Pancreas (tissue), 10 donors: ENCODE data around the gene JMY. TPM values are rescaled to one million over a fixed set of nuclear protein-coding genes. Genes with fewer than 3 reads are reported as not detected.

Source experiments
- ATAC-seq, 4 donors: fragments of 200-7000 bp; cut with Tn5 transposase; one replicate each; pipeline versions ENCODE4 v1.8.0 to v1.9.1; 2020; ENCODE audit warnings: mild to moderate bottlenecking in 4 of 4, moderate library complexity in 4 of 4
- DNase-seq, 6 donors: peaks; one replicate each; pipeline ENCODE4 v3.0.0-alpha.2; 2020
- FAIRE-seq: peaks from 2 replicates; lab custom pipeline; 2012; peaks lifted over from hg19 to GRCh38; lab: Jason Lieb, UNC
- H3K27ac ChIP-seq, 4 donors: fragments of 200-600 bp; sonication (generic); 1 replicate in 3 of 4; 2 replicates in 1 of 4; pipeline versions ENCODE4 v1.5.0 to v1.8.0; 2020
- H3K27me3 ChIP-seq, 4 donors: fragments of 200-600 bp; one replicate each; pipeline ENCODE4 v1.8.0; 2021
- H3K36me3 ChIP-seq, 3 donors: fragments of 200-600 bp; sonication (generic) in 1 of 3; one replicate each; pipeline versions ENCODE4 v1.5.0 to v1.8.0; 2020 to 2021
- H3K4me1 ChIP-seq, 3 donors: fragments of 200-600 bp; one replicate each; pipeline ENCODE4 v1.8.0; 2021
- H3K4me3 ChIP-seq, 4 donors: fragments of 200-600 bp; sonication (generic) in 2 of 4; one replicate each; pipeline versions ENCODE4 v1.5.0 to v1.8.0; 2020 to 2021
- H3K9me3 ChIP-seq, 4 donors: fragments of 200-600 bp; one replicate each; pipeline ENCODE4 v1.8.0; 2021
- CTCF ChIP-seq, 4 donors: fragments of 200-600 bp; sonication (generic) in 3 of 4; IDR thresholded peaks; one replicate each; pipeline versions ENCODE4 v1.5.0 to v1.8.0; 2021; ENCODE audit warnings: antibody characterized with exemption in 4 of 4
- WGBS, 2 donors: extraction: QIAGEN DNeasy Blood & Tissue Kit; methylation state at CpG; one replicate each; pipeline ENCODE4 v1.1.7; 2013; 5-methylcytosine and 5-hydroxymethylcytosine counted together
- intact Hi-C, 3 donors: fragments of 100-400 bp; cut with DNase I; formaldehyde crosslinking; loops; one replicate each; pipeline versions ENCODE4 v1.11.1 to v1.14.2; 2022
- polyA plus RNA-seq, 2 donors: library from polyadenylated mRNA; stranded (reverse); fragments of 200-250 nt; gene quantifications; one replicate each; pipeline ENCODE4 v1.2.3, GENCODE V29; 2013
- total RNA-seq, 6 donors: library from RNA; stranded (reverse); fragmentation: NEBNext Ultra II Directional in 4 of 6; extraction: Animal tissue kit (Norgen Biotek cat#: 25700) in 4 of 6; gene quantifications; one replicate each; pipeline versions ENCODE4 v1.2.1 to v1.2.4, GENCODE V29; 2021 to 2023
- donor health status: healthy with polysubstance abuse.
- donor health status: DM: no; HTN: no; CAD: no; lungs with moderate emphysema.
- donor health status: DM: no; HTN: no; CAD: no.
- donor health status: control.
- donor health status: control.
- donor health status: Bipolar disorder and iron deficiency.
- donor health status: DM: yes; HTN: yes; CAD: no.
- donor health status: DM: no; HTN: no; CAD: no.
- donor health status: DM: no; HTN: no; CAD: no.
- donor health status: DM: yes; HTN: yes; CAD: no.

Gene JMY
- total and polyA plus RNA-seq, 8 donors: 3.4 to 11.2 (median 6.9) TPM

DNA sequence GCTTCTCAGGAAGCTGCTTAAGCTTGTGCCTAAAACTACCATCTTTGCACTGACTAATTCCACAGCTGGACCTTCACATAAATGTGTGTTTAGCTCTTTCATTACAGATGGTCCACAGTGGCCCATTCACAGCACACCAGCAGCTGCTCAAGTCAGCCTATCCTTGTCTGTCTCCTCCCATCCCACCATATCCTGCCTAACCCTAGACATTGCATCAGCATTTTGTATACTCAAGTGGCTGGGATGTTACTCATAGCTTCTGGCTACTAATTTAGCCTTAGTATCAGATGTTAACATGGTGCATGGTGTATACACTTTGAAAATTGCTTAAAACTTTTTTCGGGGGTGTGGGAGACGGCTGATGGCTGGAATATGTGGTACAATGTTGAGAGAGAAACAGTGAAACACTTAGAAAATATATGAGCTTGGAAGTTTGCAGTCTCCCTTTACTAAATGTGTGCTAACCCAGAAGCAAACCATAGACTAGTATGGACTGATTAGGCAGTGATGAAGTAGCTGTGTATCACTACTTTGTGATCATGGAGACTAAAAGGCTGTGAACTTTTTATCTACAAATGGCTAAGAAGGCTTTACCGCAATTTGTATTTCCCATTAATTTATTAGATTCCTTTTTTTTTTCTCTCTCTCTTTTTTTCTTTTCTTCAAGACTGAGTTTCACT is 83.1 kb downstream of the JMY start:
- Histone ChIP-seq H3K27me3 (no peaks in the 10 kb centered on the region), H3K27ac (no peak overlapping the region), H3K9me3 (no peaks in the 10 kb centered on the region), H3K36me3 (peaks cover 5 to 47% (median 19%) of the 10 kb centered on the region in 3 donors), H3K4me1 (no peaks in the 10 kb centered on the region), H3K4me3 (no peak overlapping the region)
- TF ChIP-seq CTCF (IDR thresholded peaks at IDR 0.05): no peak
- intact Hi-C loops: no loop called here
- 94 to 96% methylated on average over 3 of the region's 3 CpGs for WGBS, 2 donors
- DNase-seq (no peak), ATAC-seq (peak in 1 of 4 donors; percentile 54), FAIRE-seq (no peak)

DNA sequence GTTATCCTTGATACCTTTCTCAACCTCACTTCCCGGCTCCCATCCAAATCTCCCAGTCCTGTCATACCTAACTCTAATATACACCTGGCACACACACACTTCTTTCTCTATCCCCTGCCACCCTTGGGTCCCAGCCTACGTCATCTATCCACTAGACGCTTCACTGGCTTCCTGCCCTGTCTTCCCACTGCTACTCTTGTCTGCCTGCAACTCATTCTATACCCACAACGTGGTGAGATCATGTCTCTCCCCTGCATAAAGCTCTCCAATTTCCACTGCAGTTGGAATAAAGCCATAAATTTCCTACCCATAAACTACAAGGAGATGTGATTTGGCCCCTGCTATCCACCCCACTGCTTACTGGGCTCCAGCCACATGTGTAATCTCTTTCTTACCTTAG is 93.5 kb downstream of the JMY start:
- no peak for FAIRE-seq
- H3K27me3 ChIP-seq: no peaks in the 10 kb centered on the region
- no peak for ATAC-seq
- no peak overlapping the region for H3K27ac ChIP-seq
- H3K36me3 ChIP-seq: peaks cover 0 to 4% (median 0%) of the 10 kb centered on the region in 3 donors
- no peaks in the 10 kb centered on the region for H3K9me3 ChIP-seq
- H3K4me3 ChIP-seq: no peak overlapping the region
- H3K4me1 ChIP-seq: no peaks in the 10 kb centered on the region
- DNase-seq: no peak
- WGBS, 2 donors: 71 to 74% methylated on average over 4 of the region's 4 CpGs
- no peak for TF ChIP-seq CTCF (IDR thresholded peaks at IDR 0.05)
- intact Hi-C loops: no loop called here

- Histone ChIP-seq H3K4me1 (no peaks in the 10 kb centered on the region), H3K4me3 (no peak overlapping the region), H3K36me3 (no peaks in the 10 kb centered on the region), H3K27me3 (no peaks in the 10 kb centered on the region), H3K27ac (no peak overlapping the region), H3K9me3 (no peaks in the 10 kb centered on the region)
- DNase-seq (no peak), FAIRE-seq (no peak), ATAC-seq (no peak)
- intact Hi-C loops: no loop called here
- 68 to 80% methylated on average over 5 of the region's 5 CpGs for WGBS, 2 donors
- no peak for TF ChIP-seq CTCF (IDR thresholded peaks at IDR 0.05)
Measured at GRCh38 chr5:79330071-79330470, 94.1 kb downstream of the JMY start.

DNA sequence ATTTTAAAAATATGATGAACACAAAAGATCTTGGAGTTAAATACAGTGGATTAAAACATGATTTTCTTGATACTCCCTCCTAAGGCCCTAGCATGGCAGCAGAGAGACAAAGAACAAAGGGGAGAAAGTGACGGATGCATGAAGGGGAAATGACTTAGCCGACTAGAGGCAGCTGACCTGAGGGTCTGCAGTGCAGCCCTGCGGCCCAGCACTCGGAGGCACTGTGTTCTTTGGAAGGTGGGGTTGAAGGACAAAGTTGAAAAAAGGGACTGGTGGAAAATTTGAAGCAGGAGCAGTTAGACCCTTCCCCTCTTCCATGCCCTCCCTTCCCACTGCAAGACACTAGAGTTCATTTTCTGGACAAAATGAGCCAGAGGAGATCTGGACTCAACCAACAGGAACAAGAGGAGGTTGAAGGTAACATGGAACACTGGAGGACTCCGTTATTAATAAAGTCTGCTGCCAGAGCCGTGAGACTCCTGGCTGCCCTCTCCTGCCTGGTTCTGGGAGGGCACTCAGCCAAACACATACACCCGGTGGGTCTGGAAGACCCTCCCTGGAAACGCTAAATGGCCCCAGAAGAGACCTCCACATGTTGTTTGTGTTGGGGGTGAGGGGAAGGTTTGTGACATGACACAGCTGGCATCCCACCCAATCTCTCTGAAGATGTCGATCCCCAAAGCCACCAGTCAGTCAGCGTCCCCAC is 98.1 kb downstream of the JMY start:
- H3K36me3 ChIP-seq: no peaks in the 10 kb centered on the region
- no peak for DNase-seq
- no peak for FAIRE-seq
- no peak overlapping the region for H3K27ac ChIP-seq
- H3K27me3 ChIP-seq: no peaks in the 10 kb centered on the region
- H3K9me3 ChIP-seq: no peaks in the 10 kb centered on the region
- TF ChIP-seq CTCF (IDR thresholded peaks at IDR 0.05): no peak
- ATAC-seq: no peak
- H3K4me3 ChIP-seq: no peak overlapping the region
- 63 to 72% methylated on average over 10 of the region's 10 CpGs for WGBS, 2 donors
- H3K4me1 ChIP-seq: no peaks in the 10 kb centered on the region
- intact Hi-C loops: no loop called here

GRCh38 chr5:79346420-79346824 is 110.5 kb downstream of the JMY start:
- FAIRE-seq (no peak), ATAC-seq (no peak), DNase-seq (no peak)
- H3K9me3 ChIP-seq: no peaks in the 10 kb centered on the region
- no peaks in the 10 kb centered on the region for H3K27me3 ChIP-seq
- H3K4me1 ChIP-seq: no peaks in the 10 kb centered on the region
- no peaks in the 10 kb centered on the region for H3K36me3 ChIP-seq
- no peak overlapping the region for H3K4me3 ChIP-seq
- TF ChIP-seq CTCF (IDR thresholded peaks at IDR 0.05): no peak
- H3K27ac ChIP-seq: no peak overlapping the region
- intact Hi-C loops: no loop called here
- WGBS, 2 donors: 83 to 86% methylated on average over 6 of the region's 6 CpGs
